NCI-H748 (cell line): ENCODE measurements around the gene CARNS1.
"Not testable (repeated sequence)": the region's sequence is repeated elsewhere in the genome, so short reads cannot be mapped to it uniquely, and the experiment has no call there.

Source experiments
- DNase-seq: peaks from one replicate; lab custom pipeline; 2025; ENCODE audit not compliant: unreplicated experiment; lab: John Stamatoyannopoulos, UW

Gene CARNS1

GRCh38 chr11:67464411-67465188, 49.1 kb downstream of the CARNS1 start:
- peak; percentile 90 for DNase-seq

GRCh38 chr11:67465189-67465510, 49.7 kb downstream of the CARNS1 start:
- peak; percentile 35 for DNase-seq

GRCh38 chr11:67465530-67465929, 50.1 kb downstream of the CARNS1 start:
- DNase-seq, result not testable (repeated sequence)

- DNase-seq, result no peak
Observed at GRCh38 chr11:67466367-67466766, 50.9 kb downstream of the CARNS1 start.

GRCh38 chr11:67466962-67467771, 51.7 kb downstream of the CARNS1 start:
- no peak for DNase-seq

GRCh38 chr11:67468056-67468455, 52.6 kb downstream of the CARNS1 start:
- DNase-seq, result peak; percentile 25

GRCh38 chr11:67468456-67468758, 52.9 kb downstream of the CARNS1 start:
- no peak for DNase-seq

- DNase-seq, result peak; percentile 93
Observed at GRCh38 chr11:67468759-67469507, 53.5 kb downstream of the CARNS1 start, which contains the start of gene TMEM134. Gene TMEM134 (minus strand): TSS chr11:67469251. CDS start chr11:67469192, 59 bp downstream.

- no peak for DNase-seq
Observed at GRCh38 chr11:67469508-67469811, 54.0 kb downstream of the CARNS1 start.

GRCh38 chr11:67470337-67471002, 55.0 kb downstream of the CARNS1 start:
- no peak for DNase-seq

GRCh38 chr11:67472882-67473281, 57.4 kb downstream of the CARNS1 start:
- no peak for DNase-seq
